ENCODE measurements around the gene PODNL1. TPM values are rescaled to one million over a fixed set of nuclear protein-coding genes. Genes with fewer than 3 reads are reported as not detected.
A peak's percentile ranks its signal among the peaks of the same experiment; 100 is the strongest.

PODNL1 gene
- total RNA-seq, 1 donor from 2014 or later, result 3.1 TPM

DNA sequence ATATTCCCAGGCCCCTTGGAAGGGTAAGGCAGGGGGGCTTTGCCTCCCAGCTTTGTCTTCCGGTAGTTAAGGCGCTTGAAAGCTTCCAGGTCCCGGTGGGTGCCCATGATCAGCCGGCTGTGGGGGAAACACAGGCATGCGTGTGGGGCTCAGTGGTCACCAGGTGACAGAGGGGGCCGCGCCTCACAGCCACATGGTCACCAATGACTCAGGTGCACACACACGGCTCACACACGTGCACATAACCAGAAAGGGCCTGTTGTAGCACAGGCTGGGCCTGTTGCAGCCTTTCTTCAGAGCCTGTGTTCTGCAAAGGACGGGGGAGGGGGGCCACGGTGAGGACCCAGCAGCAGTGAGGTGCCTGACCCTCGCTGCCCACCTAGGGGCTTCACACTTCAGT lies 55.4 kb downstream of the PODNL1 start:
- ATAC-seq (ENCODE audit: poor library complexity), result no peak
- intact Hi-C loops (cut with DNase I), result loop anchor here (5.0 kb wide), 1 partner anchor 189 kb away; the partner anchor contains the start of gene MISP3
- DNase-seq, result no peak

DNA sequence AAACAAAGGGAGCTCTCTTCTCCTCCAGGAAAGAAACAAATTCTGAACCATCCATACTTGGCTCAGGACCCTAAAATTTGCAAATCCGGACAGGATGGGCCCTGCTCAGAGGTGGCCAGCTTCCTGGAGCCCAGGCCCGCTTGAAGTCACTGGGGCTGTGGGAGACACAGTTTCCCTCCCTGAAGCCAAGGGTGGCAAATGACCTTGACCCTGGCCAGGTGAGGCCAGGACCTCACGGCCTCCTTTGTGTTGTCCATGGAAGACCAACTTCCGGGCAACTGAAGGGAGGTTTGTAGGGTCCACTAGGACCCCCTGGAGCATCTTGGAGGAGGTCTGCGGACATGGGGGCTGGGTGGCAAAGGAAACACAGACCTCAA lies 55.8 kb downstream of the PODNL1 start:
- intact Hi-C loops (cut with DNase I), result loop anchor here (5.0 kb wide), 1 partner anchor 190 kb away; the partner anchor contains the start of gene MISP3
- DNase-seq (no peak), ATAC-seq (ENCODE audit: poor library complexity) (no peak)

DNA sequence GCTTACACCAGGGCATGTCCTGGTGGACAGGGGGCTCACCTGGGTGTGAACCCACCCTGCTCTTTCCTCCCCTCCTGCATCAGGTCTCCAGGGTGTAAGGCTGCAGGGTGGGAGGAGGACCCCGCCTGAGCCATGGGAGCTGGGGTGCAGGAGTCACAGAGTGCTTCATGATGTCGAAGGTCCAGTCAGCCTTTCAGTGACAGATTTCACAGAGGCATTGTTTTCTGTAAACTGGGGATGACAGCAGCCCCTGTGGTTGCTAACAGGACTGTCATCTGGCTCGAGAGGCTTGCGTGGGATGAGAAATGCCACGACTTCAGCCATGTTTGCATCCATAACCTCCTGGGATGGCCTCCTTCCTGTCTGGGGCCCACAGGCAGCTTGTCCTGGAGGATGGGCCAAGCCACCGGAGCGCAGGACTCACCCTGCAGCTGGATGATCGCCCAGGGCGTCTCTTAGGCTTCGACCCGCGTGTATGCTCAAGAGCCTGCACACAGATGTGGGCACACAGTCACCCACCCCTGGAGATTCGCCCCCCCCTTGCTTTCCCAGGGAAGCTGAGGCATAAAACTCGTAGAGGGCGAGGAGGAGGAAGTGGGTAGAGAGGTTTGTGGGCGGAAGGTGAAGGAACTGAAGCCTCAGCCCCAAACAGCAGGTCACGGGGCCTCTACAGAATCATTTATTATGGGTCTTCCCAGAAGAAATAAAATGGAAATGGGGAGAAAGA lies 56.4 kb downstream of the PODNL1 start:
- intact Hi-C loops (cut with DNase I), result loop anchor here (5.0 kb wide), 1 partner anchor 190 kb away; the partner anchor contains the start of gene MISP3
- no peak for ATAC-seq (ENCODE audit: poor library complexity)
- peak; percentile 65 for DNase-seq

DNA sequence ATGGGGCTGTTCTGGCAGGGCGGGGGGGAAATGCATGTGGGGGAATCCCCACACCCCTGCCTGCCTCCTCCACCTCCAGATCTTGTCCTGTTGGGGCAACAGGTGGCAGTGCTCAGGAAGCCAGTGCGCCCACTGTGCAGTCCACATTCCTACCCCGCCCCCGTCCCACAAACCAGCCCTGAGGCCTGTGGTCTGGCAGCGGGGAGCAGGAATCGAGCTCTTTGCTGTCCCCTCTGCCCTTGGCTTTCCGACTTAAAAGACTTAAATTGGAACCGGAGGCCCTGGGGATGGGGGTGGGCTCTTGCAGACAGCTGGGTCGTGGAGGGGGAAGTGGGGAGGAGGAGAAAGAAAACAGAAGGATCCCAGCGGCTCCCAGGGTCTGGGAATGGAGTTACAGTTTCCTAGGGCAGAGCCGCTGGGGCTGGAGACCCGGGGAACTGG lies 56.9 kb downstream of the PODNL1 start:
- intact Hi-C loops (cut with DNase I), result loop anchor here (5.0 kb wide), 1 partner anchor 191 kb away; the partner anchor contains the start of gene MISP3
- no peak for DNase-seq

More for the DNA sequence above, 56.9 kb downstream of the PODNL1 start:
- no peak for ATAC-seq (ENCODE audit: poor library complexity)

Other genes with a start within 250 kb of the PODNL1 start
- gene MRI1, start 173.9 kb downstream of the PODNL1 start, total RNA-seq, result 15.2 TPM
- 88.1 TPM for gene C19orf53, start 164.0 kb downstream of the PODNL1 start, total RNA-seq
- gene ZSWIM4, start 143.0 kb downstream of the PODNL1 start, total RNA-seq, result 2.7 TPM
- 1.8 TPM for gene NANOS3, start 61.3 kb downstream of the PODNL1 start, total RNA-seq
- 0.81 TPM for gene BRME1, start 32.3 kb downstream of the PODNL1 start, total RNA-seq
- gene CC2D1A, start 32.2 kb downstream of the PODNL1 start, total RNA-seq, result 20.0 TPM
- 15.4 TPM for gene DCAF15, start 14.1 kb upstream of the PODNL1 start, total RNA-seq
- 13.0 TPM for gene RFX1, start 67.9 kb upstream of the PODNL1 start, total RNA-seq
- not detected for gene RLN3, start 89.7 kb upstream of the PODNL1 start, total RNA-seq
- gene IL27RA, start 93.3 kb upstream of the PODNL1 start, total RNA-seq, result 5.3 TPM
- not detected for gene PALM3, start 123.7 kb upstream of the PODNL1 start, total RNA-seq
- gene MISP3, start 134.4 kb upstream of the PODNL1 start, total RNA-seq, result 7.9 TPM
- not detected for gene C19orf67, start 147.4 kb upstream of the PODNL1 start, total RNA-seq
- 51.1 TPM for gene SAMD1, start 152.3 kb upstream of the PODNL1 start, total RNA-seq
- 460 TPM for gene PRKACA, start 179.3 kb upstream of the PODNL1 start, total RNA-seq
- 1.00 TPM for gene ASF1B, start 198.2 kb upstream of the PODNL1 start, total RNA-seq

Measured in Right ventricle myocardium superior (tissue), 1 donor.